ENCODE results near the gene STXBP1. TPM values are rescaled to one million over a fixed set of nuclear protein-coding genes. Genes with fewer than 3 reads are reported as not detected.

The STXBP1 gene
- total RNA-seq, 4 donors from 2014 or later: 17.2 to 34.0 (median 19.8) TPM

DNA sequence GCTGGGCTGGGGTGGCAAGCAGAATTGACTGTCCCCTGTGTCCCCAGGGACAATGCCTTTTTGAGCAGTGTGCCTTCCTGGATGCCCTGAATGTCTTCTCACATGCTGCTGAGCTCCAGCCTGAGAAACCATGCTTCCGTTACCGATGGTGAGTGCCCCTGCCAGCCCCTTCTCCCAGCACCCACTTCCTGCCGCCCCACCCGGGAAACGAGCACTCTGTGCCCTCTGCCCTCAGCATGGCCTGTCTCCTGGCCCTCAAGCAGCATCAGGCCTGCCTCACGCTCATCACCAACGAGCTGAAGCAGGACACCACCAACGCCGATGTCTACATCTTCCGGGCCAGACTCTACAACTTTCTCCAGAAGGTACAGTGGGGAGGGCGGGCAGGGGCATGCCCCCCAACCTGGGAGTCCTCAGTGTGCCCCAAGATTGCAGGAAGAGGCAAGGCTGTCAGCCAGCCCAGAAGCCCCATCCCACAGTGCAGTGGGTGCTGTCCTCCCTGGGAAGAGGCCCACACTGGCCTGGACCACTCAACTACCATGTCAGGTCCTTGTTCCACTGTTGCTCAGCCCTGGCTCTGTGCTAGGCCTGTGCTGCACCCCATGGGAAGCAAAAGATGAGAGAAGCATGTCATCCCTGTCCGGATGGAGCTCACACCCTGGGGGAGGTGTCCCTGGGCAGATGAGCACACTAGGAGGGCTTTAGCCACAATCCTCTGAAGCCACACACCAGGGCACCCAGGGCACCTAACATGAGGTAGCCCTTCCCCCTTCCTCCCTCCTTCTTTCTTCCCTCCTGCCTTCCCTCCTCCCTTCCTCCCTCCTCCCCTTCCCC, 108.2 kb downstream of the STXBP1 start:
- intact Hi-C loops (cut with DNase I): no loop called here
- 87% methylated on average over 12 of the region's 12 CpGs for whole genome bisulfite sequencing
- Histone ChIP-seq H3K36me3 (no peaks in the 10 kb centered on the region), H3K27me3 (peaks cover 0 to 35% (median 0%) of the 10 kb centered on the region in 4 donors), H3K4me3 (no peak overlapping the region), H3K4me1 (peaks cover 6 to 20% (median 15%) of the 10 kb centered on the region in 4 donors), H3K27ac (replicated peaks in 1 of 4) (no peak overlapping the region), H3K9me3 (no peaks in the 10 kb centered on the region)
- no peak for TF ChIP-seq POLR2A (IDR thresholded peaks at IDR 0.05; ENCODE audit: low read depth)
- TF ChIP-seq, protein P1, sequence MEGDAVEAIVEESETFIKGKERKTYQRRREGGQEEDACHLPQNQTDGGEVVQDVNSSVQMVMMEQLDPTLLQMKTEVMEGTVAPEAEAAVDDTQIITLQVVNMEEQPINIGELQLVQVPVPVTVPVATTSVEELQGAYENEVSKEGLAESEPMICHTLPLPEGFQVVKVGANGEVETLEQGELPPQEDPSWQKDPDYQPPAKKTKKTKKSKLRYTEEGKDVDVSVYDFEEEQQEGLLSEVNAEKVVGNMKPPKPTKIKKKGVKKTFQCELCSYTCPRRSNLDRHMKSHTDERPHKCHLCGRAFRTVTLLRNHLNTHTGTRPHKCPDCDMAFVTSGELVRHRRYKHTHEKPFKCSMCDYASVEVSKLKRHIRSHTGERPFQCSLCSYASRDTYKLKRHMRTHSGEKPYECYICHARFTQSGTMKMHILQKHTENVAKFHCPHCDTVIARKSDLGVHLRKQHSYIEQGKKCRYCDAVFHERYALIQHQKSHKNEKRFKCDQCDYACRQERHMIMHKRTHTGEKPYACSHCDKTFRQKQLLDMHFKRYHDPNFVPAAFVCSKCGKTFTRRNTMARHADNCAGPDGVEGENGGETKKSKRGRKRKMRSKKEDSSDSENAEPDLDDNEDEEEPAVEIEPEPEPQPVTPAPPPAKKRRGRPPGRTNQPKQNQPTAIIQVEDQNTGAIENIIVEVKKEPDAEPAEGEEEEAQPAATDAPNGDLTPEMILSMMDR (IDR thresholded peaks at IDR 0.05): no peak
- no peak for TF ChIP-seq POLR2AphosphoS5 (IDR thresholded peaks at IDR 0.05)
- no peak for TF ChIP-seq EP300 (IDR thresholded peaks at IDR 0.05)
- no peak for DNase-seq (ENCODE audit: extremely low spot score)

DNA sequence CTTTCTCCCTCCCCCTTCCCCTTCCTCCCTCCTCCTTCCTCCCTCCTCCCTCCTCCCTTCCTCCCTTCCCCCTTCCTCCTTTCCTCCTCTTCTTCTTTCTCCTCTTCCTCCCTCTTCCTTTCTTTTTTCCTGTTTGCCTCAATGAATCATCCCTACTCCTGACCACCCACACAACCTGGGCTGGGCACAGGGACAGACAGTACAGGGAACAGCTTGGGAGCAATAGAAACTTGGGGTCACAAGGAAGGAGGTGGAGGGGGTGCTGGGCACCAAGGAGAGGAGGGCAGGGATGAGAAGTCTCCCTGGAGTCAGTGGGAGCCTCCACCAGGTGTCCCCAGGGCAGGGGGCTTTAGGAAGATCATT, 108.8 kb downstream of the STXBP1 start:
- DNase-seq (ENCODE audit: extremely low spot score): no peak
- Histone ChIP-seq H3K4me3 (no peak overlapping the region), H3K27ac (replicated peaks in 1 of 4) (no peak overlapping the region), H3K4me1 (peaks cover 5 to 19% (median 15%) of the 10 kb centered on the region in 4 donors), H3K36me3 (no peaks in the 10 kb centered on the region), H3K27me3 (peaks cover 0 to 35% (median 0%) of the 10 kb centered on the region in 4 donors), H3K9me3 (no peaks in the 10 kb centered on the region)
- intact Hi-C loops (cut with DNase I): no loop called here
- no peak for TF ChIP-seq EP300 (IDR thresholded peaks at IDR 0.05)
- no peak for TF ChIP-seq POLR2AphosphoS5 (IDR thresholded peaks at IDR 0.05)
- TF ChIP-seq POLR2A (IDR thresholded peaks at IDR 0.05; ENCODE audit: low read depth): no peak
- TF ChIP-seq, protein P1 (IDR thresholded peaks at IDR 0.05): no peak

DNA sequence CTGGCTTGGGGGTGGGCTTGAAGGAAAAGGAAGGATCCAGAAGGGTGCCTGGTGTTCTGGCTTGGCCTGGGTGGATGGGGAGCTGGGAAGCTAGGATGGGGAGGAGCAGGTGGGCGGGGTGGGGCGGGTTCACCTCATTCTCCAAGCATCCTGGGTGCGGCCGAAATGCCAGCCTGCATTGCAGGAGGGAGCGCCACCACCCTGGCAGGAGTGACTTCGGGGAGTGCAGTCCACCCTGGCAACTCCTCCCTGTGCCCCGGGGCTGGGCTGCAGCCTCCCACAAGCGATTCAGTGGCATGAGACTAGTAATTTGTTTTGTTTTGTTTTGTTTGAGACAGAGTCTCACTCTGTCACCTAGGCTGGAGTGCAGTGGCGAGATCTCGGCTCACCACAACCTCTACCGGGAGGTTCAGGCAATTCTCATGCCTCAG, 109.3 kb downstream of the STXBP1 start:
- no peaks in the 10 kb centered on the region for H3K9me3 ChIP-seq
- DNase-seq (ENCODE audit: extremely low spot score): no peak
- H3K4me3 ChIP-seq: no peak overlapping the region
- peaks cover 0 to 13% (median 9%) of the 10 kb centered on the region in 4 donors for H3K4me1 ChIP-seq
- H3K36me3 ChIP-seq: no peaks in the 10 kb centered on the region
- 59% methylated on average over 8 of the region's 11 CpGs for WGBS
- intact Hi-C loops (cut with DNase I): no loop called here
- H3K27me3 ChIP-seq: peaks cover 0 to 35% (median 0%) of the 10 kb centered on the region in 4 donors
- TF ChIP-seq EP300 (IDR thresholded peaks at IDR 0.05) (no peak), POLR2A (IDR thresholded peaks at IDR 0.05; ENCODE audit: low read depth) (no peak), POLR2AphosphoS5 (IDR thresholded peaks at IDR 0.05) (no peak)
- TF ChIP-seq, protein P1 (IDR thresholded peaks at IDR 0.05): no peak
- H3K27ac ChIP-seq (replicated peaks in 1 of 4): no peak overlapping the region

DNA sequence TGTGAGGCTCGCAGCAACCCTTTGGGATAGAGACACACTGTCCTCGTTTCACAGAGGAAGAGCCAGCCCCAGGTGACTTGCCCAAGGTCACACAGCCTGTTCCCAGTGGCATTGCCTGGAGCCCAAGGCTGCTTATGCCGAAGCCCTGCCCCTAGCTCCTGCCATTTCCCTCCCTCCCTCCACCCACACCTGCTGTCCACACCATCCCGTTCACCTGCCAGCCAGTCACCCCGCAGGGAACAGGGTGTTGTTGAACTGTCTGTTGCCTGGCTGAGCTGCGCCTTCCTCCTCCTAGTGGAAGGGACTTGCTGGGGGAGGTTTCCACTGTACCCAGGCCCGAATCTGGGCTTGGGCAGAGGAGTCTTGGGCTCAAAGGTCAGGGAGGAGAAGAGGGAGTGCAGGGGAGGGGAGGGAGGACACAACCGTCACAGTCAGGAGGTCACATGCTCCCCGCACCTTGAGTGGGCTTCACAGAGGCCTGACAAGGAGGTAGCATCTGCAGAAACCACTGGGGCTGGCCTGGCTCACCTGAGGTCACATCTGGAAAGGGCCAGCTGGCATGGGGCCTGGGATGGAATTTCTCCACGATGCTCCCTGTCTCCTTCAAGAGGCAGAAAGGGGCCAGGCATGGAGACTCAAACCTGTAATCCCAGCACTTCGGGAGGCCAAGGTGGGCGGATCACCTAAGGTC, 110.1 kb downstream of the STXBP1 start:
- H3K9me3 ChIP-seq: no peaks in the 10 kb centered on the region
- 80% methylated on average over 12 of the region's 12 CpGs for WGBS
- H3K27ac ChIP-seq (replicated peaks in 1 of 4): no peak overlapping the region
- TF ChIP-seq, protein P1 (IDR thresholded peaks at IDR 0.05): no peak
- no peak for TF ChIP-seq EP300 (IDR thresholded peaks at IDR 0.05)
- no peak for TF ChIP-seq POLR2A (IDR thresholded peaks at IDR 0.05; ENCODE audit: low read depth)
- TF ChIP-seq POLR2AphosphoS5 (IDR thresholded peaks at IDR 0.05): no peak
- DNase-seq (ENCODE audit: extremely low spot score): no peak
- no peaks in the 10 kb centered on the region for H3K36me3 ChIP-seq
- intact Hi-C loops (cut with DNase I): no loop called here
- no peak overlapping the region for H3K4me3 ChIP-seq
- peaks cover 0 to 9% (median 7%) of the 10 kb centered on the region in 4 donors for H3K4me1 ChIP-seq
- H3K27me3 ChIP-seq: peaks cover 0 to 35% (median 0%) of the 10 kb centered on the region in 4 donors
